Activated T-helper 1 cell treated with anti-CD3 and anti-CD28 coated beads, Interleukin-2, amount 50 U/mL, for 16 hours (primary cell): ENCODE results near the gene EIF3I.

ENCODE experiments used
- DNase-seq, 2 donors: peaks; one replicate each; pipeline ENCODE4 v3.0.0-alpha.2; 2020; ENCODE audit warnings: low read depth in 1 of 2, low spot score in 1 of 2

Gene EIF3I

GRCh38 chr1:32198237-32199042, 23.8 kb upstream of the EIF3I start:
- no peak for DNase-seq

- DNase-seq, result no peak
Observed at GRCh38 chr1:32199043-32199716, 23.0 kb upstream of the EIF3I start.

GRCh38 chr1:32199717-32200072, 22.5 kb upstream of the EIF3I start:
- no peak for DNase-seq

GRCh38 chr1:32200226-32201010, 21.8 kb upstream of the EIF3I start, which contains the start of gene CCDC28B:
Gene CCDC28B (plus strand): TSS chr1:32200595. CDS start chr1:32201936, 1,341 bp downstream.
- DNase-seq, result peak in 1 of 2 donors; percentile 21

- peak; percentile 56 to 60 for DNase-seq
Observed at GRCh38 chr1:32201011-32201855, 21.0 kb upstream of the EIF3I start.

GRCh38 chr1:32204943-32205361, 17.3 kb upstream of the EIF3I start:
- DNase-seq, result no peak

- peak; percentile 67 to 80 for DNase-seq
Observed at GRCh38 chr1:32205401-32206370, 16.5 kb upstream of the EIF3I start, which contains the start of gene IQCC. Gene IQCC (plus strand): TSS chr1:32205671. CDS start chr1:32205682, 11 bp downstream.

GRCh38 chr1:32208469-32208868, 13.7 kb upstream of the EIF3I start:
- DNase-seq, result no peak

- no peak for DNase-seq
Observed at GRCh38 chr1:32208891-32209328, 13.3 kb upstream of the EIF3I start, which contains the start of gene DCDC2B. Gene DCDC2B (plus strand): TSS chr1:32209089. CDS start chr1:32209094, 5 bp downstream.

GRCh38 chr1:32215629-32216480, 6.4 kb upstream of the EIF3I start:
- peak in 1 of 2 donors; percentile 24 for DNase-seq

- DNase-seq, result no peak
Observed at GRCh38 chr1:32216566-32216965, 5.6 kb upstream of the EIF3I start.

- DNase-seq, result no peak
Observed at GRCh38 chr1:32219022-32219421, 3.2 kb upstream of the EIF3I start.

GRCh38 chr1:32220746-32221580, 1.2 kb upstream of the EIF3I start:
- DNase-seq, result no peak

GRCh38 chr1:32221581-32221979, 627 bp upstream of the EIF3I start:
- no peak for DNase-seq

- no peak for DNase-seq
Observed at GRCh38 chr1:32223683-32224082, 1.5 kb downstream of the EIF3I start.

- DNase-seq, result no peak
Observed at GRCh38 chr1:32224285-32224684, 2.1 kb downstream of the EIF3I start.

- no peak for DNase-seq
Observed at GRCh38 chr1:32228771-32229170, 6.6 kb downstream of the EIF3I start.
